ENCODE measurements around the gene ZNF445.
"Not testable (repeated sequence)": the region's sequence is repeated elsewhere in the genome, so short reads cannot be mapped to it uniquely, and the experiment has no call there.

The ZNF445 gene

DNA sequence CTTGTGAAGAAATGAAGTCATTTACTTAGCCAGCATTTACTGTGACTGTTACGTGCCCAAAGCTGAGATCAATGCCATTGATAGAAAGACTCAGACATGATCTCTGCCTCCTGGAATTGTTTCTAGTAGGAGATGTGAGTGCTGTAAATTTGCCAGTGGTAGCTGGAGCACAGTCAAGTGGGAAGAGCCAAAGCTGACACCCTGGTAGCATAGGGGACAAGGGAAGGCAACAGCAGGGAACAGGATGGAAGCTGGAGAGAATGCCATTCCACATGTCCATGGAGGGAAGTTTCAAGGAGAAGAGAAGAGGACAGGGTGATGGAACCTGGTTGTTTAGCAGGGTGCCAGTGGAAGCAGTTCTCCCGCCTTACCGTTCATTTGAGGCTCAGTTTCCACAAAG lies 74.9 kb downstream of the ZNF445 start:
- no peak for DNase-seq (ENCODE audit: low spot score)
- in situ Hi-C loops (cut with MboI; ENCODE audit: low pct_unique_long_range_greater_than_20kb, low sequenced_read_pairs, unreplicated experiment), result no loop called here
- TF ChIP-seq, protein P1, sequence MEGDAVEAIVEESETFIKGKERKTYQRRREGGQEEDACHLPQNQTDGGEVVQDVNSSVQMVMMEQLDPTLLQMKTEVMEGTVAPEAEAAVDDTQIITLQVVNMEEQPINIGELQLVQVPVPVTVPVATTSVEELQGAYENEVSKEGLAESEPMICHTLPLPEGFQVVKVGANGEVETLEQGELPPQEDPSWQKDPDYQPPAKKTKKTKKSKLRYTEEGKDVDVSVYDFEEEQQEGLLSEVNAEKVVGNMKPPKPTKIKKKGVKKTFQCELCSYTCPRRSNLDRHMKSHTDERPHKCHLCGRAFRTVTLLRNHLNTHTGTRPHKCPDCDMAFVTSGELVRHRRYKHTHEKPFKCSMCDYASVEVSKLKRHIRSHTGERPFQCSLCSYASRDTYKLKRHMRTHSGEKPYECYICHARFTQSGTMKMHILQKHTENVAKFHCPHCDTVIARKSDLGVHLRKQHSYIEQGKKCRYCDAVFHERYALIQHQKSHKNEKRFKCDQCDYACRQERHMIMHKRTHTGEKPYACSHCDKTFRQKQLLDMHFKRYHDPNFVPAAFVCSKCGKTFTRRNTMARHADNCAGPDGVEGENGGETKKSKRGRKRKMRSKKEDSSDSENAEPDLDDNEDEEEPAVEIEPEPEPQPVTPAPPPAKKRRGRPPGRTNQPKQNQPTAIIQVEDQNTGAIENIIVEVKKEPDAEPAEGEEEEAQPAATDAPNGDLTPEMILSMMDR (IDR thresholded peaks at IDR 0.05; ENCODE audit: extremely low read depth, insufficient read depth, missing control alignments), result no peak

DNA sequence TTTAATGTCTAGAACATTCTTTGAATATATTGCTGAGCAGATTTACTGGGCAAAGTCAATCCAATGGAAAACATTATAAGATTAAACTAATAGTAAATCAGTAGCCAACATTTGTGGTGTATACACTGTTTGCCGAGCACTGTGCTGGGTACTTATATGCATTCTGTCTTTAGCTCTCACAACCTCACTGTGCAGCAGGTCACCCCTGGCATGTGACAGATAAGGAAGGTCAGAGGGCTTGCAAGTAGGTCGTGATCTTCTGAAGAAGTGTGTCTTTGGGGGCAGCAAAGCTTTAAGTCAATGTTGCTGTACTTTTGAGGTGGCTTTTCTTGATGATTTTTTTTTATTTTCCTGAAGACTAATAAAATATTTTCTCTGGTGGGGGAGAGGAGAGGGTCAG lies 76.7 kb downstream of the ZNF445 start:
- no peak for DNase-seq (ENCODE audit: low spot score)
- TF ChIP-seq, protein P1 (IDR thresholded peaks at IDR 0.05; ENCODE audit: extremely low read depth, insufficient read depth, missing control alignments), result no peak
- in situ Hi-C loops (cut with MboI; ENCODE audit: low pct_unique_long_range_greater_than_20kb, low sequenced_read_pairs, unreplicated experiment), result no loop called here

DNA sequence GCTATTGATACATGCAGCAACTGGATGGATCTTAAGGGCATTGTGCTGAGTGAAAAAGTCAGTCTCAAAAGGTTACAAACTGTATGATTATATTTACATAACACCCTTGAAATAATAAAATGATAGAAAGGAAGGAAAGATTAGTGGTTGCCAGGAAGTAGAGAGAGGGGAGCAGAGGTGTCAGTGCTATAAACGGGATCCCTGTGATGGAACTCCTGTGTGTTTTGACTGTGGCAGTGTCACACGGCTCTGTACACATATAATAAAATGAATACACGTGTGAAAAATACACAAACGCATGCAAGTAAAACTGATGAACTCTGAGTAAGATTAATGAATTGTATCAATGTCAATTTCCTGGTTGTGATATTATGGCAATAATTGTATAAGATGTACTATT lies 78.6 kb downstream of the ZNF445 start:
- TF ChIP-seq, protein P1 (IDR thresholded peaks at IDR 0.05; ENCODE audit: extremely low read depth, insufficient read depth, missing control alignments), result no peak
- DNase-seq (ENCODE audit: low spot score), result no peak
- in situ Hi-C loops (cut with MboI; ENCODE audit: low pct_unique_long_range_greater_than_20kb, low sequenced_read_pairs, unreplicated experiment), result no loop called here

DNA sequence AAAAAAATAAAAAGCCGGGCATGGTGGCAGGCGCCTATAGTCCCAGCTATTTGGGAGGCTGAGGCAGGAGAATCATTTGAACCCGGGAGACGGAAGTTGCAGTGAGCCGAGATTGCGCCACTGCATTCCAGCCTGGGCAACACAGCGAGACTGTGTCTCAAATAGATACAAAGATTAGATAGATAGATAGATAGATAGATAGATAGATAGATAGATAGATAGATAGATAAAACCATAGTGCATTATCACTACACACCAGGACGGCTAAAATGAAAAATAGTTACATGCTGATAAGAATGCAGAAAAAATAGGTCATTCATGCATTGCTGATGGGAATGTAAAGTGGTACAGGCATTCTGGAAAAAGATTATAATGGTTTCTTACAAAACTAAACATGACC lies 79.2 kb downstream of the ZNF445 start:
- DNase-seq (ENCODE audit: low spot score); in situ Hi-C loops (cut with MboI; ENCODE audit: low pct_unique_long_range_greater_than_20kb, low sequenced_read_pairs, unreplicated experiment): not testable (repeated sequence)

DNA sequence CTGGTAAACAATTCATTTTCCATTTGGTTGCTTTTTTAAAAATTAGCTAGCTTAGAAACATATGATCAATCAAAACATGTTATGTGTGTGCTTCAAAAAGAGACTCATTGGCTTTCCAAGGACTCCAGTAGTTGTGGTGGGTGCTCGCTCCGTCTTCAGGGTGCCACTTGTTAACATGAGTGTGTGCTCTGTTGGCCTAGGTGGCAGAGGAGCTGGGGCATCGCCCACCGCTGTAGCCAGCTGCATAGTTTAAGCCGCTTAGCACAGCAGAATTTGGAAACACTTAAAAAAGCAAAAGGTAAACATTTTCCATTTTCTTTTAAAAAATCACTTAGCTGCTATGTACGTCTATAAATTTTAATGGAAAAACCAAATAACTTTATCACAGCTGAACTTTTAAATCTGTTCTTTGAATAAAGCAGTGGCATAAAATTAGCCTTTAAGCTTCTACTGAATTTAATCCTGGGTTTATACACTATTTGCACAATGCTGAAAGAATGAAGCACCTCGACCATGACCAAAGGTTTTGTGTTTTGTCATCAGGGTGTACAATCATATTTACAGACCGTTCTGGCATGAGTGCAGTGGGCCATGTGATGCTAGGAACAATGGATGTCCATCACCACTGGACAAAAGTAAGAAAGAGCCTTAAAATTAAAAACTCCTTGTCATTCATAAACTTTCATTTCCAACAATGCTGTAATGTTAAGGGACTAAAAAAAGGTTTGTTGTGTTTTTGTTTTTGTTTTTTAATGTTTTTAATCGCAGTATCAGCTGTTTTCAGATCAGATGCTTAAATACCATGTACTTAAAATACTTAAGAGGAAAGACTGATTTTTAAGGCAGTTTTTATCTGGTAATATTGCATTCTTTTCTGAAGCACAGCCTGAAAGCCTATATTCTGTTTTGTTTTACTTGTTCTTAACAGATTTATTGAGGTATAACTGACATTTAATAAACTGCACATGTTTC lies 81.0 kb downstream of the ZNF445 start:
- DNase-seq (ENCODE audit: low spot score), result no peak

DNA sequence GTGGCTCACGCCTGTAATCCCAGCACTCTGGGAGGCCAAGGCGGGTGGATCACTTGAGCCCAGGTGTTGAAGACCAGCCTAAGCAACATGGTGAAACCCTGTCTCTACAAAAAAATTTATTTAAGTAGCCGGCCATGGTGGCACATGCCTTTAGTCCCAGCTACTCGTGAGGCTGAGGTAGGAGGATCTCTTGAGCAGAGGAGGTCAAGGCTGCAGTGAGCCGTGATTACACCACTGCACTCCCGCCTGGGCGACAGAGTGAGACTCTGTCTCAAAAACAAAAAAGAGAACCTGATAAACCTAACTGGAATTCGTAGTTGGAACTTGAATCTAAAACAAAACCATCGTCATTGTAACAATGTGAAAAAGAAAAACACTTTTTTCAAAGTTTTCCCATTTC lies 81.8 kb downstream of the ZNF445 start:
- in situ Hi-C loops (cut with MboI; ENCODE audit: low pct_unique_long_range_greater_than_20kb, low sequenced_read_pairs, unreplicated experiment), result no loop called here
- TF ChIP-seq, protein P1 (IDR thresholded peaks at IDR 0.05; ENCODE audit: extremely low read depth, insufficient read depth, missing control alignments), result no peak

More for the DNA sequence above, 81.0 kb downstream of the ZNF445 start:
- in situ Hi-C loops (cut with MboI; ENCODE audit: low pct_unique_long_range_greater_than_20kb, low sequenced_read_pairs, unreplicated experiment), result no loop called here
- TF ChIP-seq, protein P1 (IDR thresholded peaks at IDR 0.05; ENCODE audit: extremely low read depth, insufficient read depth, missing control alignments), result no peak

DNA sequence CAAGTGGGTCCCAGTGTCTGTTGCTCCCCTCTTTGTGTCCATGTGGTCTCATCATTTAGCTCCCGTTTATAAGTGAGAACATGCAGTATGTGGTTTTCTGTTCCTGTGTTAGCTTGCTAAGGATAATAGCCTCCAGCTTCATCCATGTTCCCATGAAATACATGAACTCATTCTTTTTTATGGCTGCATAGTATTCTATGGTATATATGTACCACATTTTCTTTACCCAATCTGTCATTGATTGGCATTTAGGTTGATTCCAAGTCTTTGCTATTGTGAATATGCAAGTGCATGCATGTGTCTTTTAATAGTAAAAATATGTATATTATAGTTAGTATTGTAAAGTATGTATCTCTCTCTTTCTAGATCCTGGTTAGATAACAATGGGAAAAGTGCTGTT lies 85.0 kb downstream of the ZNF445 start:
- in situ Hi-C loops (cut with MboI; ENCODE audit: low pct_unique_long_range_greater_than_20kb, low sequenced_read_pairs, unreplicated experiment), result no loop called here
- TF ChIP-seq, protein P1 (IDR thresholded peaks at IDR 0.05; ENCODE audit: extremely low read depth, insufficient read depth, missing control alignments), result no peak
- DNase-seq (ENCODE audit: low spot score), result no peak

More for the DNA sequence above, 81.8 kb downstream of the ZNF445 start:
- no peak for DNase-seq (ENCODE audit: low spot score)

Measured in GM13977 (cell line).